ENCODE data around the gene RAP1A.

DNA sequence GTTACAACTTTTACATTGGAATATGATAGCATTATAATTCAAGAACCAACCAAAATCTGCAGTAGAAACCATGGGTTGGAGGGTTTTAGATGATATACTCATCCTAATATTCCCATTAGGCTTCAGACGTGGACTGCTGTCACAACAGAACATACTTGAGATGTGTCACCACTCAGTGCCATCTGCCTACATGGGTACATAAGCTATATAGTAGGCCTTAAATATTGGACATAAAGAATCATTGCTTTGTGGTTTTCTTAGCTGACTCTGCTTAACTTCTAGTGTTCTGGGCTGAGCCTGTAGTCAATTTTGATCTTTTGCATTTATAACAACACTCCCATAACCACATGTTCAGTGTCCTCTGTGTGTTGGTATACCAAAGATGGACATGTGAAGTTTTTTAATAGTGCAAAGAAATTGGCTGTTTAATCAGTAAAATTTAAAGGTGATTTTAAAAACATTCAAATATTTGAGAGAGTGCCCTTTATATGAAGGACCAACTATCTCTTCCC is 14.2 kb downstream of the RAP1A start:
- TF ChIP-seq, protein P1, sequence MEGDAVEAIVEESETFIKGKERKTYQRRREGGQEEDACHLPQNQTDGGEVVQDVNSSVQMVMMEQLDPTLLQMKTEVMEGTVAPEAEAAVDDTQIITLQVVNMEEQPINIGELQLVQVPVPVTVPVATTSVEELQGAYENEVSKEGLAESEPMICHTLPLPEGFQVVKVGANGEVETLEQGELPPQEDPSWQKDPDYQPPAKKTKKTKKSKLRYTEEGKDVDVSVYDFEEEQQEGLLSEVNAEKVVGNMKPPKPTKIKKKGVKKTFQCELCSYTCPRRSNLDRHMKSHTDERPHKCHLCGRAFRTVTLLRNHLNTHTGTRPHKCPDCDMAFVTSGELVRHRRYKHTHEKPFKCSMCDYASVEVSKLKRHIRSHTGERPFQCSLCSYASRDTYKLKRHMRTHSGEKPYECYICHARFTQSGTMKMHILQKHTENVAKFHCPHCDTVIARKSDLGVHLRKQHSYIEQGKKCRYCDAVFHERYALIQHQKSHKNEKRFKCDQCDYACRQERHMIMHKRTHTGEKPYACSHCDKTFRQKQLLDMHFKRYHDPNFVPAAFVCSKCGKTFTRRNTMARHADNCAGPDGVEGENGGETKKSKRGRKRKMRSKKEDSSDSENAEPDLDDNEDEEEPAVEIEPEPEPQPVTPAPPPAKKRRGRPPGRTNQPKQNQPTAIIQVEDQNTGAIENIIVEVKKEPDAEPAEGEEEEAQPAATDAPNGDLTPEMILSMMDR (optimal IDR thresholded peaks at IDR 0.05 in 1 of 3, IDR thresholded peaks at IDR 0.05 in 1 of 3, conservative IDR thresholded peaks at IDR 0.05 in 1 of 3; ENCODE audit: extremely low read depth in 1 of 3, insufficient read depth in 2 of 3, low read length in 3 of 3): no peak
- no peak for TF ChIP-seq EZH2 (IDR thresholded peaks at IDR 0.05; ENCODE audit: low read length)
